Ureter (tissue), 1 donor: ENCODE measurements around the gene GPR15LG. TPM values are rescaled to one million over a fixed set of nuclear protein-coding genes. Genes with fewer than 3 reads are reported as not detected.
A peak's percentile ranks its signal among the peaks of the same experiment; 100 is the strongest.

Experiments used
- DNase-seq: peaks from one replicate; pipeline ENCODE4 v3.0.0-alpha.2; 2020; ENCODE audit warnings: low spot score
- total RNA-seq: library from RNA; stranded (reverse); gene quantifications from one replicate; pipeline ENCODE4 v1.2.4, GENCODE V29; 2023
- donor health status: DM: yes; HTN: yes; CAD: no.

Gene GPR15LG
- total RNA-seq, 1 donor from 2014 or later, result 29.2 TPM

GRCh38 chr10:84193846-84194423 is 20.3 kb downstream of the GPR15LG start:
- DNase-seq, result no peak

GRCh38 chr10:84194424-84195043 is 20.9 kb downstream of the GPR15LG start, which contains the start of gene CDHR1:
Gene CDHR1 (plus strand): TSS chr10:84194537. CDS start chr10:84194761, 224 bp downstream.
- no peak for DNase-seq

- DNase-seq, result no peak
These were observed 21.6 kb downstream of the GPR15LG start for GRCh38 chr10:84195044-84195830.

- no peak for DNase-seq
These were observed 22.5 kb downstream of the GPR15LG start for GRCh38 chr10:84196083-84196482.

- DNase-seq, result no peak
These were observed 23.3 kb downstream of the GPR15LG start for GRCh38 chr10:84196941-84197340.

GRCh38 chr10:84197643-84198042 is 24.0 kb downstream of the GPR15LG start:
- DNase-seq, result no peak

- no peak for DNase-seq
These were observed 24.8 kb downstream of the GPR15LG start for GRCh38 chr10:84198206-84198915.

- DNase-seq, result no peak
These were observed 27.1 kb downstream of the GPR15LG start for GRCh38 chr10:84200537-84201243.

- no peak for DNase-seq
These were observed 27.6 kb downstream of the GPR15LG start for GRCh38 chr10:84201244-84201606.

GRCh38 chr10:84201682-84202081 is 28.1 kb downstream of the GPR15LG start:
- no peak for DNase-seq

GRCh38 chr10:84202349-84202748 is 28.7 kb downstream of the GPR15LG start:
- DNase-seq, result no peak

GRCh38 chr10:84204122-84204521 is 30.5 kb downstream of the GPR15LG start:
- DNase-seq, result no peak

GRCh38 chr10:84204610-84205009 is 31.0 kb downstream of the GPR15LG start:
- no peak for DNase-seq

GRCh38 chr10:84205049-84205852 is 31.6 kb downstream of the GPR15LG start:
- DNase-seq, result peak; percentile 72

- DNase-seq, result no peak
These were observed 32.4 kb downstream of the GPR15LG start for GRCh38 chr10:84205853-84206525.

- no peak for DNase-seq
These were observed 34.4 kb downstream of the GPR15LG start for GRCh38 chr10:84208023-84208422.

- DNase-seq, result no peak
These were observed 38.0 kb downstream of the GPR15LG start for GRCh38 chr10:84211566-84211965.

- no peak for DNase-seq
These were observed 38.4 kb downstream of the GPR15LG start for GRCh38 chr10:84212014-84212413.

GRCh38 chr10:84213076-84213475 is 39.5 kb downstream of the GPR15LG start:
- no peak for DNase-seq

GRCh38 chr10:84214046-84214572 is 40.5 kb downstream of the GPR15LG start:
- no peak for DNase-seq
